T-helper 22 cell (primary cell): Measurements from ENCODE around the gene QRICH2.
A peak's percentile ranks its signal among the peaks of the same experiment; 100 is the strongest.
"Not testable (repeated sequence)": the region's sequence is repeated elsewhere in the genome, so short reads cannot be mapped to it uniquely, and the experiment has no call there.

Source experiments
- DNase-seq: peaks from one replicate; pipeline ENCODE4 v3.0.0-alpha.2; 2020; ENCODE audit warnings: low read depth

The QRICH2 gene

GRCh38 chr17:76277300-76278267 is 30.5 kb downstream of the QRICH2 start:
- DNase-seq, result no peak

GRCh38 chr17:76276461-76277299 is 31.4 kb downstream of the QRICH2 start:
- DNase-seq, result no peak

DNA sequence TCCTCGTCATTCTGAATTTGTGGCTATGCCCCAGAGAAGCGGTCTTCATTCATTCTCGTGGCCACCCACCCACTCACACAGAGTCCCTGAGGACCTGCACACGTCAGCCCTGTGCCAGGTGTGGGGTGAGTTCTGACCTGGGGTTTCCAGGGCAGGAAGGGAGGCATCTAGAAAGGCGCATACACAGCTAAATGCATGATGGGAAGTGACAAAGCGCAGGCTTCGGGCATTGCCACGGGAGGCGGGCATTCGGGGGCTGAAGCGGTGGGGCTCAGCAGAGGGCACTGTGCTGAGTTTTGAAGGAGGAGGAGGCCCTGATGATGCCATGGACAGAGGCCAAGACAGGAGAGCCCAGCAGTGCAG is 32.0 kb downstream of the QRICH2 start:
- DNase-seq, result no peak

GRCh38 chr17:76275382-76276068 is 32.6 kb downstream of the QRICH2 start:
- no peak for DNase-seq

DNA sequence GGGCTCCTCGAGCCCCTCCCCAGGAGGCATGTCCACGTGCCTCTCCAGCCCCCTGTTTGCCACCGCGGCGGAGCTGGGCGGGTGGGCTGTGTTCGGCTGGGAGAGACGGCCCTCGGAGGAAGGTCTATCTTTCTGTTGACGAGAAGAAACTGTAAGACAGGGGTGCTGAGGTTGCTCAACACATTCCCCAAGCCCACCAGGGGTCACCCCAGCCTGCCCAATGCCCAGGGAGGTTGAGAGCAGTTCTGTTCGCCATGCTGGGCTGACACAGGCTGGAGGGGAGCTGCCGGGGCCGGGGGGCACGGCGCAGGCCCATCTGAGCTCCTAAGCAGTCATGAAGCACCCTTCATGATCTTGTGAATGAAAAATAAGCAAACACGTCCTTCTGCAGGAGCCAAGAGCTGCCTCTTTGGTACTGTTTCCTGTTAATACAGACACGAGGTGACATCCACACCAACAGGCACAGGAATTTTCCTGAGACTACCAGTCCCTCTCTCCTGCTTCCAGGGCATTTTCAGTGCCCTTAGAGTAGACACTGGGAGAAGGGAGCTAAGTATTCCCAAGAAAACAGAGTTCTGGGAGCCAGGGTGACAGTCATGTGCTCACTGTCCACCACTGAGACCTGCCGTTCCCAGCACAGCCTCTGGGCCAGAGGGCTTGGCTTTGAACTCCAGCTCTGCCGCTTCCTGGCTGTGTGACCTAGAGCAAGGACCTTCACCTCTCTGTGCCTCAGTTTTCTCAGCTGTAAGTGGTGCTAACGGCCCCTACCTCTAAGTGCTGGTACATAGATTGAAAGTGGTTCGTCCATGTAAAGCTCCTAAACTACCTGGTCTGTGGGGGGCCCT is 33.7 kb downstream of the QRICH2 start:
- no peak for DNase-seq

- no peak for DNase-seq
Observed at GRCh38 chr17:76273445-76274111, 34.5 kb downstream of the QRICH2 start.

DNA sequence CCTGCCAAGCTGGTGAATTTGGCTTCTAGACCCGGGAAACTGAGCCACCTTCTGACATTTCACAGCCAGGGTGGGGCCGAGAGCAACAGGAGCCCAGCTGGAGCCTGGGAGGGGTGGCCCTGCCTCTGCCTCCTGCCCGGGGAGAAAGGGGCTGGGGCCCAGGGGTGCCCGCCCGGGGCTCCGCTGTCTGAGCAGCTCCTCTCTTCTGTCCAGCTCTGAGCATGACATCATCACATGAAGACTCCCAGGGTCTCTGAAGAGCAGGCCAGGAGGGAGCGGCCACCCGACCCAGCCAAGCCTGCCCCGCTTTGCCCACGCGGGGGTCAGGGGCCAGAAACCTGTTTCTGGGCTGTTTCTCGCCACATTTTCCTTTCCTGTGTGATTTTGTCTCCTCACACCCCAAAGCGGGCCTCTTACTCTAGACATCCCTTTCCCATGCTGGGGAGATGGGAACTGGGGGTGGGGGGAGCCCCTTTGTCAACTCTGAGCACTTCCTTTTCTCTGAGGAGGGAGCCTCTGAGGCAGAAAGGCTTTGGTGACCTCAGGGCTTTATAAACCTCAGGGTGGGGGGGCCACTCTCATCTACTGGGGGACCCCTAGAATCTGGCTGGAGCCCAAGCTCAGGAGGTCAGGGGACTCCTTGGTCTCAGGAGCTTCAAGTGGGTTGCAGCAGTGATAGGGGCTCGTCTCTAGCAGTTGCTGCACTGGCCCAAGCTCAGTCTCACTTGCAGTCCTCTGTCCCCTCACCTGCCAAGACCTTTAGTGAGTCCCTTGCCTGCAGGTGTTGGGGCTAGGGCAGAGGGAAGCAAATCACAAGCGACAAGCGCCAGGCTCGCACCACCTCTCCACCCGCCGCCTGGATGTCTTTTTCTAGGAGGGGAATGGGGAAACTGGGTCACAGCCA is 35.3 kb downstream of the QRICH2 start:
- DNase-seq, result no peak

- peak; percentile 61 for DNase-seq
Observed at GRCh38 chr17:76271669-76272540, 36.2 kb downstream of the QRICH2 start.

GRCh38 chr17:76270770-76271668 is 37.1 kb downstream of the QRICH2 start:
- DNase-seq, result no peak

DNA sequence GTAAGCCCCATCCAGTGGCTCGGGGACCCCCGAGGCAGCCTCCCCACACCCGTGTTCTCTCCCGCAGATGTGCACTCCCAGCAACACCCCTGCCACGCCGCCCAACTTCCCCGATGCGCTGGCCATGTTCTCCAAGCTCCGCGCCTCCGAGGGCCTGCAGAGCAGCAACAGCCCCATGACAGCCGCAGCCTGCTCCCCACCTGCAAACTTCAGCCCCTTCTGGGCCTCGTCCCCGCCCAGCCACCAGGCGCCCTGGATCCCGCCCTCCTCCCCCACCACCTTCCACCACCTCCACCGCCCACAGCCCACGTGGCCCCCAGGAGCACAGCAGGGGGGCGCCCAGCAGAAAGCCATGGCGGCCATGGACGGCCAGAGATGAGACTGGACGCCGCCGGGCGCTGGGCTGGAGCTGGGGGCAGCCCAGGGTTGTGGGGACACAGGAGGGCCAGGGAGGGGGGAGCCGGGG is 37.9 kb downstream of the QRICH2 start:
- no peak for DNase-seq

GRCh38 chr17:76268991-76269981 is 38.8 kb downstream of the QRICH2 start:
- DNase-seq, result no peak

DNA sequence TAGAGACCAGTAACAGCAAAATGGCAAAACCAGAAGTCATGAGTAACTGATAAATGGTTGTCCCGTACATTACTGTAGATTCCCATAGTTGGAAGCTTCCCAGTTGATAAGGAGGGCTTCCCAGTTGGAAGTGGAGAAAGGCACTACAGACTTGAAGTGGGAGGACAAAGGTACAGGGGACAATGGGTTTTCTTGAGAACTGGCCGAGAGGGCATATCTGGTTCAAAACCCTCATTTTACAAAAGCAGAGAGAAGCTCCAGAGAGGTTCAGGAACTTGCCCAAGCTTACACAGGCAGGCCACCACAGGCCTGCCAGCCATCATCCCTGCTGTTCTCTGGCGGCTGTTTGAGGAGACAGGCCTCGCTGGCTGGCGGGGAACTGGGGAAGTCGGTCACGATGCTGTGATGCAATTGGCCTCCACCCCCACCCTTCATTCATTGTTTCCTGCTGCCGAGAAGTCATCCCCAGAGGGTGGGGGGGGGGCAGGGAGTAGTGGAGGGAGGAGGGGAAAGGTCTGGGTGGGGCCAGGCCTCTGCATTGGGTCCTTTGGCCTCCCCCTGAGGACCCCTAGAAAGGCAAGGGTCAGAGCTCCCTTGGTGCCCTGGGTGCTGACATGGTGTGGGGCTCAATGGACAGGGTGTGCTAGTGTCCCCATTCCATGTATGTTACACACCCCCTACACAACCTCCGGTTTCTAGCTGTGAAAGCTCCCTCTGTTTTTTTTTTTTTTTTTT is 39.9 kb downstream of the QRICH2 start:
- DNase-seq, result peak; percentile 69

GRCh38 chr17:76267581-76268001 is 40.5 kb downstream of the QRICH2 start:
- DNase-seq, result not testable (repeated sequence)

DNA sequence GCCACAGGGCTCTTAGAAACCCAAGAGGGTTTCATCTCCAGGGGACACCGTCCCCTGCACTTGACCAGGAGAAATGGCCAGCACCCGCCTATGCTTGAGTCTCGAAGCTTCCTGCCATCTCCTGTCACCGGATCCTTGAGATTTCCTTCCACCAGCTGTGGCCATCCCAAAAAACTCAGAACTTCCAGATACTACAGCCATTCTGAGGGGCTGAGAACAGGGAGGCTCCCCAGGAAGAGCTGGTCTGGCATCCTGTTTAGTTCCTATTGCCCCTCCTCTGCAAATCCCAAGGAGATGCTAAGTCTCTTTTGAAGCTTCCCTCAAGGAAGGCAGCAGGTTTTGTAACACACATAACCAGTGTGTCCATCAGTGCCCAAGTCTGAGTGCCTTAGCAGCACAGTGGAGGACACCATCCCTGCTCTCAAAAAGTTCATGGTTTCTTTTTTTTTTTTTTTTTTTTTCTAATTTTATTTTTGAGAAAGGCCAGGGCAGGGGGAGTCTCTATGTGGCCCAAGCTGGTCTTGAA is 41.0 kb downstream of the QRICH2 start:
- DNase-seq, result no peak

- no peak for DNase-seq
Observed at GRCh38 chr17:76266244-76266938, 41.7 kb downstream of the QRICH2 start.
